Activated naive CD8-positive, alpha-beta T cell (primary cell): ENCODE results near the gene CTRB1.
A peak's percentile ranks its signal among the peaks of the same experiment; 100 is the strongest.

ENCODE experiments used
- H3K27ac Mint-ChIP-seq: one replicate; pipeline ENCODE4 v1.8.0; 2021; ENCODE audit warnings: mixed read lengths
- H3K27me3 Mint-ChIP-seq: one replicate; pipeline ENCODE4 v1.8.0; 2021; ENCODE audit warnings: mixed read lengths
- H3K36me3 Mint-ChIP-seq: one replicate; pipeline ENCODE4 v1.8.0; 2021; ENCODE audit warnings: mixed read lengths
- H3K4me1 Mint-ChIP-seq: one replicate; pipeline ENCODE4 v1.8.0; 2021; ENCODE audit warnings: low read depth, mixed read lengths
- H3K4me3 Mint-ChIP-seq: one replicate; pipeline ENCODE4 v1.8.0; 2021; ENCODE audit warnings: mild to moderate bottlenecking, mixed read lengths
- H3K9me3 Mint-ChIP-seq: one replicate; pipeline ENCODE4 v1.8.0; 2021; ENCODE audit warnings: low read depth, mixed read lengths

Gene CTRB1

GRCh38 chr16:75249441-75249840 is 30.7 kb downstream of the CTRB1 start:
- peaks cover 6% of the 10 kb centered on the region for H3K4me1 Mint-ChIP-seq
- peaks cover 12% of the 10 kb centered on the region for H3K27me3 Mint-ChIP-seq
- peak overlapping the region; percentile 65 for H3K4me3 Mint-ChIP-seq
- H3K9me3 Mint-ChIP-seq, result no peaks in the 10 kb centered on the region
- no peak overlapping the region for H3K27ac Mint-ChIP-seq
- H3K36me3 Mint-ChIP-seq, result no peaks in the 10 kb centered on the region

DNA sequence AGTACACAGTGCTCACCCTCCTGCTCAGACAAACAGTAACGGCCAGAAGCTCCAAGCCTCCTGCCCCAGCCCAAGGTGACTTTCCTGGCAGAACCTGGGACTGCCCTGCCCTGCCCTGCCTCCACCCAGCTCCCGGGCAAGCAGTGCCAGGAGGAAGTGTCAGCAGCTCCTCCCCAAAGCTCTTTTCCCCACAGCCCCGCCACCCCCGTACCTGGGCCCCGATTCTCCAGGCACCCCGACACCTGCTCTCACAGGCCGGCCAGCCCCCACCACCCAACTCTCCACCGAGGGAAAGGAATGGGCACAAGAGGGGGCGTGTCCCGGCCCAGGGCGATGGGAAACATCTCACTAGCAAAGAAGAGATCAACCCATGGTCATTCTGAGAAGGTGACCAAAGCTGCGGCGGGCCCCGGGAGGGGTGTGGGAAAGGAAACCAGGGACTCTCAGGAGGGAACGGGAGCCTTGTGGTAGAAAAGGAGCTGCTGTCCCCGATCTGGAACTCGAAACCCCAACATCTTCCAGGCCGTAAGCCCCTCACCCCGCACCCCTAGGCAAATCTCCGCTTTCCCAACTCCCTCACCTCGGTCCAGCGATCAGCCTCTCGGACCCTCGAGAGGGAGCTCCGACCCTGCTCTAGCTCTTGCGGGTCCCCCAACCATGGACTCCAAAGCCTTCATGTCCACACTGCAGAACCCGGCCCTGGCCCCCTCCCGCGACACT is 31.5 kb downstream of the CTRB1 start:
- H3K27ac Mint-ChIP-seq, result no peak overlapping the region
- H3K36me3 Mint-ChIP-seq, result no peaks in the 10 kb centered on the region
- peak overlapping the region; percentile 69 for H3K4me3 Mint-ChIP-seq
- H3K9me3 Mint-ChIP-seq, result no peaks in the 10 kb centered on the region
- peaks cover 6% of the 10 kb centered on the region for H3K4me1 Mint-ChIP-seq
- H3K27me3 Mint-ChIP-seq, result peaks cover 16% of the 10 kb centered on the region

GRCh38 chr16:75250809-75251279 is 32.1 kb downstream of the CTRB1 start:
- Mint-ChIP-seq H3K36me3 (no peaks in the 10 kb centered on the region), H3K9me3 (no peaks in the 10 kb centered on the region), H3K27ac (no peak overlapping the region), H3K4me3 (peak overlapping the region; percentile 17), H3K4me1 (peaks cover 6% of the 10 kb centered on the region), H3K27me3 (peaks cover 16% of the 10 kb centered on the region)

DNA sequence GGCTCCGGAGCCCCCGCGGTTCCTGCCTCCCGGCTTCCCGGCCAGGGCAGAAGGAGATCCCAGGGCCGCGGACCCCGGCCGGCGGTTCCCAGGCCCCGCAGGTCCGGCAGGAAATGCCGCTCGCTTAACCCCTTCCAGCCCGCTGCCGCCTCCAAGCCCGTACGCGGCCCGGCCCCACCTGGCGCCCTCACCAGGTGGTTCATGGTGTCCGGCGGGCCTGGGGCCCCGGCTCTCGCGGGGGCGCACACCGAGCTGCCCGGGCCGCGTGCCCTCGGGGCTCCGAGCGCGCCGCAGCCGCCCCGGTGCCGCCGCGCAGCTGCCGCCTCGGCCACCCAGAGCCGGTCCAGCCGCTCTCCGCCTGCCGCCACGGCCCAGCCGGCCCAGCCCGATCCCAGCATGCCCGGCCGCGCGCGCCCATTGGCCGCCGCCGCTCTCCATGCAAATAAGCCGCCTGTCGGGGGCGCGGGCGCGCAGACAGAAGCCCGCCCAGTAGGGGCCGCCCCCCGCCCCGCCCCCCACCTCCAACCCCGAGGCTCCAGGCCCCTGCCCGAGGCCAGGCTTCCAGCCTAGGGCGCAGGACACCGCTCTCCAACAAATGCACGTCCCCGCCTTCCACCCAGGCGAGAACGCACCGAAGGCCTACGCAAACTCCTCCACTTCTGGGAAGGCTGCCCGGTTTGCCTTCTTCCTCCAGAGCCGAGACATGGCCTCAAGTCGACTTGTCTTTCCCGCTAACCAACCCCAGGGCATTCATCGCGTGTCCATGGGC is 32.7 kb downstream of the CTRB1 start, which contains the start of gene BCAR1:
Gene BCAR1 (minus strand): TSS at position 345 of the 769 bp plus-strand sequence. CDS start 142 bp downstream, at position 203.
- H3K9me3 Mint-ChIP-seq, result no peaks in the 10 kb centered on the region
- H3K36me3 Mint-ChIP-seq, result no peaks in the 10 kb centered on the region
- peak within 1 kb of the TSS; percentile 72 for H3K4me3 Mint-ChIP-seq
- no peak within 1 kb of the TSS for H3K27ac Mint-ChIP-seq
- peaks cover 6% of the 10 kb centered on the region for H3K4me1 Mint-ChIP-seq
- H3K27me3 Mint-ChIP-seq, result peaks cover 16% of the 10 kb centered on the region

DNA sequence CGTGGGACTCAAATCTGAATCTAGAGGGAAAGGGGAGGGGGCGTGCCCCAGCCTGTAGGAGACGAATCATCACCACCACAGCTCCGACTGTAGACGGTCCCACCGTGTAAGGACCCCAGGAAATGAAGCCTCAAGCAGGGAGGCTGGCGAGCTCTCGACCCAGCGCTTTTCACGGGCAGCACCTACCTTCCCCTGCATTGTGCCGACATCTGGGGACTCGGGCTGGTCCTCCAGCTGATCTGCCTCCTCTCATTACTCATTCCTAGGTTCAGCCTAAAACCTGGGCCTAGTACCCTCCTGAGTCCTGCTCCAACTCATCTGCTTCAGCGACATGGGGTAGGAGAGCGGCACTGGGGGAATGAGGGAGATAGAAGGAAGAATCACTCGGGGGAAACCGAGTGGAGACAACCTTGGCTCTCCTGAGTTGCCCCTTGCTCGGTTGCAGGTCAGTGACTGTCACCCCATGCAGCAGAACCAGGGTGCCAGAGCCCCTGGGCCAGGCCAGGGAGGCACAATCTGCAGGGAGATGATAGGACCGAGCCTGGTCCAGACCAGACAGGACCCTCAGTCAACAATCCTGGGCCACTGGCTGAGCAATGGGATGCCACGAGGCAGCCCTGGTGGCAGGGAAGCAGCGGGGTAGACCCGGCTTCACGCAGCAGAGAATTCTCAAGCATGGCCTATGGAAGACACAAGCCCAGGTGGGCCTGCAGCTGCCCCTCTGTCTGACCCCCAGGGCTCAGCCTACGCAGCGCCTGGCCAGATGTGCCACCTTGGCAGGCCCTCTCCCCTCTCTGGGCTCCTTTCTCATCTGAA is 33.5 kb downstream of the CTRB1 start:
- Mint-ChIP-seq H3K27me3 (peaks cover 16% of the 10 kb centered on the region), H3K4me1 (peaks cover 6% of the 10 kb centered on the region), H3K36me3 (no peaks in the 10 kb centered on the region), H3K4me3 (peak overlapping the region; percentile 72), H3K9me3 (no peaks in the 10 kb centered on the region), H3K27ac (no peak overlapping the region)

- no peaks in the 10 kb centered on the region for H3K36me3 Mint-ChIP-seq
- H3K4me3 Mint-ChIP-seq, result no peak overlapping the region
- peaks cover 6% of the 10 kb centered on the region for H3K4me1 Mint-ChIP-seq
- H3K9me3 Mint-ChIP-seq, result no peaks in the 10 kb centered on the region
- no peak overlapping the region for H3K27ac Mint-ChIP-seq
- peaks cover 14% of the 10 kb centered on the region for H3K27me3 Mint-ChIP-seq
Observed at GRCh38 chr16:75252946-75253911, 34.4 kb downstream of the CTRB1 start.

GRCh38 chr16:75254359-75254837 is 35.6 kb downstream of the CTRB1 start:
- no peak overlapping the region for H3K4me3 Mint-ChIP-seq
- no peaks in the 10 kb centered on the region for H3K9me3 Mint-ChIP-seq
- H3K36me3 Mint-ChIP-seq, result no peaks in the 10 kb centered on the region
- peaks cover 14% of the 10 kb centered on the region for H3K27me3 Mint-ChIP-seq
- no peak overlapping the region for H3K27ac Mint-ChIP-seq
- H3K4me1 Mint-ChIP-seq, result peaks cover 6% of the 10 kb centered on the region

- H3K27me3 Mint-ChIP-seq, result peaks cover 16% of the 10 kb centered on the region
- H3K4me3 Mint-ChIP-seq, result no peak overlapping the region
- no peaks in the 10 kb centered on the region for H3K36me3 Mint-ChIP-seq
- no peak overlapping the region for H3K27ac Mint-ChIP-seq
- H3K4me1 Mint-ChIP-seq, result peaks cover 5% of the 10 kb centered on the region
- H3K9me3 Mint-ChIP-seq, result no peaks in the 10 kb centered on the region
Observed at GRCh38 chr16:75256059-75256571, 37.3 kb downstream of the CTRB1 start.

- Mint-ChIP-seq H3K36me3 (no peaks in the 10 kb centered on the region), H3K27ac (no peak overlapping the region)
Observed at GRCh38 chr16:75256696-75257343, 38.0 kb downstream of the CTRB1 start.

DNA sequence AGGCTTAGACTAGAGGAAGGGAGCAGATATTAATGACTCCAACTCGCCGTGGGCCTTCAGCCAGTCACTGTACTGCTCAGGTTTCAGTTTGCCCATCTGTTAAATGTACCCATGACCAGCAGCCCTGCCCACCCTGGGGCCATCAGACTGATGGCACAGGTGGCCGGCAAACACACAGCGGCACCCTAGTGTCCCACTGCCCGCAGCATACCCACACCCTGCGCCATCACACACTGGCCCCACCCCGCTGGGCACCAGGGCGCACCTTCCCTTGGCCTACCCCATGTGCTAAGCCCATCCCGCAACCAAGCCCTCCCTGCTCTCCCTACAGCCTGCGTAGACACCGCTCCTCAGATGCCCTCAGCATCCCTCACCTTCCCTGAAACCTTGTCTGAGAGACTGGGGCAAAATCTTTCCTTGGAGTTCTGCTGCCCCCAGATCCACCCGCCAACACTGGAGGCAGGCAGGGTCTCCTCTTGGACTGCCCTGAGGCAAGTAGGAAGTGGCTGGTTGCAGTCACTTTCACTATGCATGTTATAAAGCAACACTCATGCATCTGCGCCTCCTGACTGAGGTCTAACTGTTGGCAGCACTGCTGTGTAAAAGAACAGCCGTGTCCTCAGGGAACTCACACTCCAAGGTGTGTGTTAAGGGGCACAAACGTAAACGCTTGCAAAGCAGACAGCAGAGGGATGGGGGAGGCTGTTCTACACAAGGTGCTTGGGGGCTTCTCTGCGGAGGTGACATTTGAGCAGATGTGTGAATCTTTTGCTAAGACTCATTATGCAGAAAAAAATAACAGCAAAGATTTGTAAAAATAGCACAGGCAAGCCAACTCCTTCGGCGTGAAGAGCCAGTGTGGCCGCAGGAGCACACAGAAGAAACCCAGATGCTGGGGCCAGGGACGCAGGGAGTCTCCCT is 39.4 kb downstream of the CTRB1 start:
- H3K27me3 Mint-ChIP-seq, result peaks cover 16% of the 10 kb centered on the region
- H3K9me3 Mint-ChIP-seq, result no peaks in the 10 kb centered on the region
- H3K27ac Mint-ChIP-seq, result no peak overlapping the region
- H3K4me1 Mint-ChIP-seq, result no peaks in the 10 kb centered on the region
- H3K4me3 Mint-ChIP-seq, result no peak overlapping the region
- no peaks in the 10 kb centered on the region for H3K36me3 Mint-ChIP-seq

More at GRCh38 chr16:75256696-75257343, 38.0 kb downstream of the CTRB1 start:
- Mint-ChIP-seq H3K27me3 (peaks cover 16% of the 10 kb centered on the region), H3K4me3 (no peak overlapping the region), H3K9me3 (no peaks in the 10 kb centered on the region), H3K4me1 (peaks cover 3% of the 10 kb centered on the region)

DNA sequence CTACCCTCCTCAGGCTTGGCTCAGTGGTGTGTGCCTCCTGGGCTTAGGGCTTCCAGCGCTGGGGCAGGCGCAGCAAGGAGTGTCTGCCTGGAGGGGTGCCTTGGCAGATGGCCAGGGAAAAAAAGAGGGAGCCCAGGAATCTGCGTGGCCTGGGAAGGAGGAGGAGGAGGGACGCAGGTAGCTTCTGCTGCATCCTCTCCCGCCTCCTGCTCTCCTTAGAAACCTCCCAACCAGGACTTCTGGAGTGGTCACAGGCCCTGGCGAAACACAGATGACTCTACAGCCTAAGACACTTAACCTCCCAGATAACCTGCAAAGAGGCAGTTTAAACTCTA is 40.0 kb downstream of the CTRB1 start:
- no peaks in the 10 kb centered on the region for H3K36me3 Mint-ChIP-seq
- H3K27ac Mint-ChIP-seq, result no peak overlapping the region
- H3K4me3 Mint-ChIP-seq, result no peak overlapping the region
- H3K9me3 Mint-ChIP-seq, result no peaks in the 10 kb centered on the region
- H3K4me1 Mint-ChIP-seq, result no peaks in the 10 kb centered on the region
- H3K27me3 Mint-ChIP-seq, result peaks cover 16% of the 10 kb centered on the region

DNA sequence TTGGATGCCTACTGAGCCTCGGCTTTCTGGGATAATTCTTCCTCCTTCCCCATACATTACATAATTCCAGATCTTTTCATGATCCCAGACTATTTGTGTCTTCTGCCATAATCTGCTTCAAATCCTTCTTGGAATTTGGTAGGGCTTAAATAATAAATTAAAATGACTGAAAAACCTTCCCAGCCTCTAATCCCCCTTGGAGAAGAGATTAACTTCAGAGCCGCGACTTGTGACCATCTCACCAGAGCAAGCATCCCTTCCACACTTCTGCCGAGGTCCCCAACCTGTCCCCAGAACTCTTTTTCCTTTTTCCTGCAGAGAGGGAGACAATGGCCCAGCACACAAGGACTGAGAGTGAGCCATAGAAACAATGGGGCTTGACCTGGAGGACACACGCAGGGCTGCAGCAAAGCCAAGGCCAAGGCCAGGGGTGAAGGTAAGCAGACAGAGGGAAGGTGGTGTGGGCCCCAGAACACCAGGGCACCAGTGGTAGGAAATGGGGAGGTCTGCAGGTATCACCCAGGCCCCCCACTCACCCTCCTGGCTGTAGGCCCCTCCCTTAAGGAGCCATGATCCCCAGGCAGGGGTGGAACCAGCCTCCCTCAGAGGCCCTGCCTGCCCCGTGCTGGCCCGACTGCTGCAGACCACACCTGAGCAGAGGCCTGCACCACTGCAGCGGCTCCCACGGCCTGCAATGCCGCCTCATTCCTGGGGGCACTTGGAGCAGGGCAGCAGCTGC is 42.2 kb downstream of the CTRB1 start:
- Mint-ChIP-seq H3K27me3 (peaks cover 21% of the 10 kb centered on the region), H3K27ac (no peak overlapping the region), H3K9me3 (no peaks in the 10 kb centered on the region)

More for the DNA sequence above, 42.2 kb downstream of the CTRB1 start:
- Mint-ChIP-seq H3K36me3 (no peaks in the 10 kb centered on the region), H3K4me3 (no peak overlapping the region), H3K4me1 (peaks cover 7% of the 10 kb centered on the region)
